Panc1 (cell line): ENCODE results near the gene INO80. TPM values are rescaled to one million over a fixed set of nuclear protein-coding genes. Genes with fewer than 3 reads are reported as not detected.
"Not testable (repeated sequence)": the region's sequence is repeated elsewhere in the genome, so short reads cannot be mapped to it uniquely, and the experiment has no call there.

Source experiments
- ATAC-seq: fragments of 200-7000 bp; cut with Tn5 transposase; 2 replicates; pipeline ENCODE4 v1.9.1; 2020; ENCODE audit warnings: mild to moderate bottlenecking, moderate library complexity
- BruUV-seq: library from RNA; stranded (reverse); fragments of 400-500 nt; replicated peaks from 2 replicates; lab custom pipeline; 2021; lab: Mats Ljungman, UMichigan
- CTCF ChIA-PET: fragments of 300-600 bp; sonication (Branson Sonifier 250); formaldehyde crosslinking; loops from one replicate; lab custom pipeline; 2022; ENCODE audit warnings: antibody characterized with exemption; lab: Charles Lee
- POLR2A ChIA-PET: fragments of 300-600 bp; sonication (Branson Sonifier 250); formaldehyde crosslinking; loops from one replicate; lab custom pipeline; 2022; ENCODE audit warnings: antibody characterized with exemption; lab: Charles Lee
- DNase-seq: peaks from one replicate; pipeline ENCODE4 v3.0.0-alpha.2; 2010; ENCODE audit warnings: low read depth, low spot score
- H3K27ac ChIP-seq: 2 replicates; pipeline ENCODE4 v1.5.1; 2011; ENCODE audit warnings: mild to moderate bottlenecking, low read length, inconsistent platforms
- H3K27me3 ChIP-seq: fragments of 200-500 bp; sonication (Bioruptor generic); 2 replicates; pipeline ENCODE4 v1.6.0; 2014; ENCODE audit warnings: low read length, inconsistent platforms; ENCODE audit not compliant: control insufficient read depth, insufficient read depth
- H3K36me3 ChIP-seq: fragments of 200-500 bp; sonication (Bioruptor generic); 2 replicates; pipeline ENCODE4 v1.5.1; 2014; ENCODE audit warnings: inconsistent platforms, mild to moderate bottlenecking, low read length, moderate library complexity; ENCODE audit not compliant: control insufficient read depth, insufficient read depth
- H3K4me1 ChIP-seq: 2 replicates; pipeline ENCODE4 v1.5.1; 2011; ENCODE audit warnings: inconsistent platforms, mild to moderate bottlenecking, low read length, moderate library complexity; ENCODE audit not compliant: control insufficient read depth, insufficient read depth
- H3K4me3 ChIP-seq, 2 experiments: 2 replicates each; pipeline ENCODE4 v1.5.1; 2011 to 2012; ENCODE audit warnings: low read depth in 2 of 2, low read length in 2 of 2, mild to moderate bottlenecking in 2 of 2, inconsistent platforms in 1 of 2, moderate library complexity in 1 of 2
- H3K9me3 ChIP-seq: fragments of 200-500 bp; sonication (Bioruptor generic); 2 replicates; pipeline ENCODE4 v1.5.1; 2014; ENCODE audit warnings: low read depth, mild to moderate bottlenecking, inconsistent platforms, low read length, moderate library complexity; ENCODE audit not compliant: control insufficient read depth, insufficient read depth
- POLR2AphosphoS5 ChIP-seq: IDR thresholded peaks from 2 replicates; pipeline ENCODE4 v1.6.1; 2012; ENCODE audit warnings: mild to moderate bottlenecking, low read depth, low read length, moderate library complexity
- SIN3A ChIP-seq: IDR thresholded peaks from 2 replicates; pipeline ENCODE4 v1.6.1; 2012; ENCODE audit warnings: low read depth, mild to moderate bottlenecking, low read length, moderate library complexity, borderline replicate concordance; ENCODE audit not compliant: insufficient read depth
- TCF7L2 ChIP-seq: IDR thresholded peaks from 2 replicates; pipeline ENCODE4 v1.6.1; 2011; ENCODE audit warnings: mild to moderate bottlenecking, low read depth, low read length, inconsistent platforms
- in situ Hi-C: cut with HindIII; loops from 2 replicates; pipeline ENCODE4 v1.10.0; 2016; ENCODE audit warnings: low sequenced_read_pairs, low pct_unique_long_range_greater_than_20kb
- intact Hi-C: fragments of 100-400 bp; cut with micrococcal nuclease; formaldehyde crosslinking; loops from one replicate; pipeline ENCODE4 v1.10.0; 2022; ENCODE audit not compliant: unreplicated experiment
- total RNA-seq: library from RNA; stranded (reverse); gene quantifications from one replicate; pipeline ENCODE4 v1.2.1, GENCODE V29; 2021; ENCODE audit not compliant: unreplicated experiment
- TF ChIP-seq, protein P1 (sequence below), 2 experiments: IDR thresholded peaks; 2 replicates each; pipeline ENCODE4 v1.6.1; 2011 to 2012; ENCODE audit warnings: low read depth in 2 of 2, control low read depth in 1 of 2, low read length in 1 of 2, mild to moderate bottlenecking in 1 of 2, moderate library complexity in 1 of 2; ENCODE audit not compliant: insufficient read depth in 1 of 2
- TF ChIP-seq, protein P2 (sequence below): fragments of 450-650 bp; IDR thresholded peaks from 2 replicates; pipeline ENCODE4 v1.5.1; 2017; ENCODE audit warnings: mild to moderate bottlenecking

Gene INO80
- total RNA-seq, 1 experiment from 2014 or later = 26.2 TPM

DNA sequence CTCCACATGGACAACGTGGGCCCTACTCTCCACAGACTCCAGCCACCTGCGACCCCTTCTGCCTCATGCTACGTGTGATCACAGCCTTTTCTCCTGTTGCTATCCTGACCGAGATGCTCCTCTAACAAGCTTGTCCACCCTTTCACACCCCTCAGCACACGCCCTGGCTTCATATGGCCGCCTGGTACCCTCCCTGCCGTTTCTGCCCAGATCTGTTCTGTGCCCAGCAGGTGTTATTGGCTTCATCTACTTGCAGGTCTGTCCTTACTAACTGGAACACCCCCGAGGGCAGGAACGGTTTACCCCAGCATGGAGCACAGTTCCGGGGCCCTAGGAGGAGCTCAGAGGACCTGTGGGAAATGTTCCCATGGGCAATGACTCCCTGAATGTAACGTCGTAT, 152.9 kb downstream of the INO80 start:
- no peaks in the 10 kb centered on the region for H3K9me3 ChIP-seq
- no TSS peak for BruUV-seq
- H3K4me3 ChIP-seq = no peak overlapping the region
- H3K27me3 ChIP-seq = no peaks in the 10 kb centered on the region
- H3K36me3 ChIP-seq = no peaks in the 10 kb centered on the region
- CTCF ChIA-PET = interaction anchor here (0.5 kb wide), 1 partner anchor 57 kb away, joined by 3 read pairs; no protein-coding TSS in a partner anchor
- DNase-seq = no peak
- peaks cover 6% of the 10 kb centered on the region; the same call in 1 of the 2 replicates for H3K4me1 ChIP-seq
- no peak overlapping the region for H3K27ac ChIP-seq
- ATAC-seq = no peak
- intact Hi-C loops (no loop called here), in situ Hi-C loops (no loop called here)
- POLR2A ChIA-PET = no interaction called here
- TF ChIP-seq TCF7L2 (no peak), SIN3A (no peak), POLR2AphosphoS5 (no peak)
- TF ChIP-seq, protein P1, sequence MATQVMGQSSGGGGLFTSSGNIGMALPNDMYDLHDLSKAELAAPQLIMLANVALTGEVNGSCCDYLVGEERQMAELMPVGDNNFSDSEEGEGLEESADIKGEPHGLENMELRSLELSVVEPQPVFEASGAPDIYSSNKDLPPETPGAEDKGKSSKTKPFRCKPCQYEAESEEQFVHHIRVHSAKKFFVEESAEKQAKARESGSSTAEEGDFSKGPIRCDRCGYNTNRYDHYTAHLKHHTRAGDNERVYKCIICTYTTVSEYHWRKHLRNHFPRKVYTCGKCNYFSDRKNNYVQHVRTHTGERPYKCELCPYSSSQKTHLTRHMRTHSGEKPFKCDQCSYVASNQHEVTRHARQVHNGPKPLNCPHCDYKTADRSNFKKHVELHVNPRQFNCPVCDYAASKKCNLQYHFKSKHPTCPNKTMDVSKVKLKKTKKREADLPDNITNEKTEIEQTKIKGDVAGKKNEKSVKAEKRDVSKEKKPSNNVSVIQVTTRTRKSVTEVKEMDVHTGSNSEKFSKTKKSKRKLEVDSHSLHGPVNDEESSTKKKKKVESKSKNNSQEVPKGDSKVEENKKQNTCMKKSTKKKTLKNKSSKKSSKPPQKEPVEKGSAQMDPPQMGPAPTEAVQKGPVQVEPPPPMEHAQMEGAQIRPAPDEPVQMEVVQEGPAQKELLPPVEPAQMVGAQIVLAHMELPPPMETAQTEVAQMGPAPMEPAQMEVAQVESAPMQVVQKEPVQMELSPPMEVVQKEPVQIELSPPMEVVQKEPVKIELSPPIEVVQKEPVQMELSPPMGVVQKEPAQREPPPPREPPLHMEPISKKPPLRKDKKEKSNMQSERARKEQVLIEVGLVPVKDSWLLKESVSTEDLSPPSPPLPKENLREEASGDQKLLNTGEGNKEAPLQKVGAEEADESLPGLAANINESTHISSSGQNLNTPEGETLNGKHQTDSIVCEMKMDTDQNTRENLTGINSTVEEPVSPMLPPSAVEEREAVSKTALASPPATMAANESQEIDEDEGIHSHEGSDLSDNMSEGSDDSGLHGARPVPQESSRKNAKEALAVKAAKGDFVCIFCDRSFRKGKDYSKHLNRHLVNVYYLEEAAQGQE (IDR thresholded peaks at IDR 0.05; ENCODE audit: insufficient read depth in 1 of 2, low read depth in 2 of 2, low read length in 1 of 2) = no peak
- TF ChIP-seq, protein P2, sequence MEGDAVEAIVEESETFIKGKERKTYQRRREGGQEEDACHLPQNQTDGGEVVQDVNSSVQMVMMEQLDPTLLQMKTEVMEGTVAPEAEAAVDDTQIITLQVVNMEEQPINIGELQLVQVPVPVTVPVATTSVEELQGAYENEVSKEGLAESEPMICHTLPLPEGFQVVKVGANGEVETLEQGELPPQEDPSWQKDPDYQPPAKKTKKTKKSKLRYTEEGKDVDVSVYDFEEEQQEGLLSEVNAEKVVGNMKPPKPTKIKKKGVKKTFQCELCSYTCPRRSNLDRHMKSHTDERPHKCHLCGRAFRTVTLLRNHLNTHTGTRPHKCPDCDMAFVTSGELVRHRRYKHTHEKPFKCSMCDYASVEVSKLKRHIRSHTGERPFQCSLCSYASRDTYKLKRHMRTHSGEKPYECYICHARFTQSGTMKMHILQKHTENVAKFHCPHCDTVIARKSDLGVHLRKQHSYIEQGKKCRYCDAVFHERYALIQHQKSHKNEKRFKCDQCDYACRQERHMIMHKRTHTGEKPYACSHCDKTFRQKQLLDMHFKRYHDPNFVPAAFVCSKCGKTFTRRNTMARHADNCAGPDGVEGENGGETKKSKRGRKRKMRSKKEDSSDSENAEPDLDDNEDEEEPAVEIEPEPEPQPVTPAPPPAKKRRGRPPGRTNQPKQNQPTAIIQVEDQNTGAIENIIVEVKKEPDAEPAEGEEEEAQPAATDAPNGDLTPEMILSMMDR = no peak

DNA sequence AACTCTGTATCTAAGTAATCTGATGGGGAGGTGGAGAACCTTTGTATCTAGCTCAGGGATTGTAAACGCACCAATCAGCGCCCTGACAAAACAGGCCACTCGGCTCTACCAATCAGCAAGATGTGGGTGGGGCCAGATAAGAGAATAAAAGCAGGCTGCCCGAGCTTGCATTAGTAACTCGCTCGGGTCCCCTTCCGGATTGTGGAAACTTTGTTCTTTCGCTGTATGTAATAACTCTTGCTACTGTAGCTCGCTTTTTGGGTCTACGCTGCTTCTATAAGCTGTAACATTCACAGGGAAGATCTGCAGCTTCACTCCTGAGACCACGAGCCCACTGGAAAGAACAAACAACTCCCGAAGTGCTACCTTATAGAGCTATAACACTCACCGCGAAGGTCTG, 153.8 kb downstream of the INO80 start:
- ATAC-seq, H3K27ac ChIP-seq, in situ Hi-C loops, H3K9me3 ChIP-seq, intact Hi-C loops, DNase-seq, H3K4me3 ChIP-seq, H3K4me1 ChIP-seq, BruUV-seq, H3K27me3 ChIP-seq, H3K36me3 ChIP-seq: not testable (repeated sequence)
- ChIA-PET CTCF (interaction anchor here (0.6 kb wide), 1 partner anchor 23 kb away, joined by 3 read pairs; no protein-coding TSS in a partner anchor), POLR2A (interaction anchor here (0.5 kb wide), 1 partner anchor 49 kb away, joined by 5 read pairs; no protein-coding TSS in a partner anchor)

DNA sequence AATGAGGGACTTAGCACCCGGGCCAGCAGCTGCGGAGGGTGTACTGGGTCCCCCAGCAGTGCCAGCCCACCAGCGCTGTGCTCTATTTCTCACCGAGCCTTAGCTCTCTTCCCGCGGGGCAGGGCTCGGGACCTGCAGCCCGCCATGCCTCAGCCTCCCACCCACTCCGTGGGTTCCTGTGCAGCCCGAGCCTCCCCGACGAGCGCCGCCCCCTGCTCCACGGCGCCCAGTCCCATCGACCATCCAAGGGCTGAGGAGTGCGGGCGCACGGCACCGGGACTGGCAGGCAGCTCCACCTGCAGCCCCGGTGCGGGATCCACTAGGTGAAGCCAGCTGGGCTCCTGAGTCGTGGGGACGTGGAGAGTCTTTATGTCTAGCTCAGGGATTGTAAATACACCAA, 154.3 kb downstream of the INO80 start:
- H3K27ac ChIP-seq, H3K27me3 ChIP-seq, DNase-seq, H3K4me3 ChIP-seq, H3K36me3 ChIP-seq, in situ Hi-C loops, BruUV-seq, H3K4me1 ChIP-seq, H3K9me3 ChIP-seq, ATAC-seq, intact Hi-C loops: not testable (repeated sequence)
- ChIA-PET CTCF (interaction anchor here (0.6 kb wide), 1 partner anchor 22 kb away, joined by 3 read pairs; no protein-coding TSS in a partner anchor), POLR2A (interaction anchor here (0.5 kb wide), 1 partner anchor 50 kb away, joined by 5 read pairs; no protein-coding TSS in a partner anchor)
